ENCODE data around the gene ZMYND15.

ZMYND15 gene

GRCh38 chr17:4744999-4745969, 5.7 kb downstream of the ZMYND15 start:
- DNase-seq, result no peak

DNA sequence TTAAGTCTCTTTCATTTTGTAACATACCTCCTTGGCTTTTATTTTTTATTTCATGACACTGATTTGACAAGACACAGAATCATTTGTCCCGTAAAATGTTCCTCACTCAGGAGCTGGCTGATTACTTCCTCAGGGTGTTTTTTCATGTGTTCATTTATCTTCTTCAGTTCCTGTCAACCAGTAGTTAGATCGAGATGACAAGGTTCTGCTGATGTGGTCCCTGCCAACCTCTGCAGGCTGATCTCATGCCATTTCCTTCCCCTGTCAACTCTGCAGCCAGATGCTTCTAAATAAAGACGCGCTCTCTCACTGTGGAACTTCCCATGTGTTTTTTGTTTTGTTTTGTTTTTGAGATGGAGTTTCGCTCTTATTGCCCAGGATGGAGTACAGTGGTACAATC, 8.2 kb downstream of the ZMYND15 start:
- DNase-seq, result peak; percentile 88 to 95

- DNase-seq, result peak; percentile 45 to 65
These were observed 9.1 kb downstream of the ZMYND15 start for GRCh38 chr17:4748686-4749085.

- no peak for DNase-seq
These were observed 11.0 kb downstream of the ZMYND15 start for GRCh38 chr17:4750606-4751005.

DNA sequence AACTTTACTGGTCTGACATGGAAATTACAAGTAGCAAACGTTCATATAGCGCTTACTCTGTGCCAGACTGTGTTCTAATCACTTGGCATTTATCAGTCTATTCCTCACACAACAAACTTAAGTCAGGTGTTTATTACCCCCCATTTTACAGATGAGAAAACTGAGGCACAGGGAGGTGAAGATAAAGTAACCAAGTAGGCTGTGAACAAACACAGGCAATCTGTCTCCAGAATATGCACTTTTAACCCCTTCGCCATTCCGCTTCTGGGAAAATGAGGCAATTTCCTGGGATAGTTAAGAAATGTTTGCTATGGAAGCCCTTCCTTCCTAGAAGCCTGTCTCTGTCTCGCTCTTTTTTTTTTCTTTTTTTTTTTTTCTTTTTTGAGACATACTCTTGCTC, 12.3 kb downstream of the ZMYND15 start:
- peak in 1 of 2 donors; percentile 84 for DNase-seq

DNA sequence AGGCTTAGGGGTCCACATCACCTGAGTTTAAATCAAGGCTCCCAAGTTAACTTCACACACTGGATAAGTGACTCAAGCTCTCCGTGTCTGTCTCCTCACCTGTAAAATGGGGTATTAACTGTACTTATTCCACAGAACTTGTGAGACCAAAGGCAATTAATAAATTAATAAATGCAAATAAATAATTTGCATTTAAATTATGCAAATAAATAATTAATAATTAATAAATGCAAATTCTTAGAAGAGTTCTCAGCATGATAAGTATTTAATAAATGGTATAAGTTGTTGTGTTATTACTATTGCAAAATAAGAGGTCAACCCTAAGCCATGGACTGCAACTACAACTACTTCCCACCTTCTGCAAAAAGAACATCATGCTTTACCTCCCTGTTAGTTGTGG, 13.8 kb downstream of the ZMYND15 start:
- no peak for DNase-seq

GRCh38 chr17:4759776-4760236, 20.2 kb downstream of the ZMYND15 start:
- peak; percentile 69 to 73 for DNase-seq

DNA sequence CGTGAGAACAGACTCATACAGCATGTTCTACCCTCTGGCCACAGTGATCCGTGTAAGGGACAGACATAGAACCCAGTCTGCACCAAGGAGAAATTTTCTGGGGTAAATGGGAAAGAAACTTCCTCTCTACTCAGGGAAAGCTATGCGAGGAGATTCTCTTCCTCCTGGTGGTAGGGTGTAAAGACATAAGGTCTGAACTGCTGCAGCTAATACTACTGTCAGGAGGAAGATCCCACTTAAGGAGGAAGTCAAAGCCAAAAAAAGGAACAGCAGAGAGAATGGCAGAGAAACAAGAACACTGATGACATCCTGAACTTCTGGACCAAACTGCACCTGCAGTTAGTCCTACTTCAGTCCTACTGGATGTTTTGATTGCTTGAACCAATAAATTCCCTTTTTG, 25.0 kb downstream of the ZMYND15 start:
- DNase-seq, result peak; percentile 76 to 85

DNA sequence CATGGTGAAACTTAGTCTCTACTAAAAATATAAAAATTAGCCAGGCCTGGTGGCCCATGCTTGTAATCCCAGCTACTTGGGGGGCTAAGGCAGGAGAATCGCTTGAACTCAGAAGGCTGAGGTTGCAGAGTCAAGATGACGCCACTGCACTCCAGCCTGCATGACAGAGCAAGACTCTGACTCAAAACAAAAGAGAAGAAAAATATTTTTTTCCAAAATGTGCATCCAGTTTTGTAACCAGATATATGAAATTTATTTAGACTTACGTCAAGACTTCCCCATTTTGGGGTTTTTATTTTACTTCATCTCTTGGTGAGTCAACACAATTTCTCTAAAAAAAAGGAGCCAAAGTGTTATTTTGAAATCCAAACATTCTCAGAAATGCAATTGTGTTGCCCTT, 26.6 kb downstream of the ZMYND15 start:
- peak; percentile 94 to 98 for DNase-seq

DNA sequence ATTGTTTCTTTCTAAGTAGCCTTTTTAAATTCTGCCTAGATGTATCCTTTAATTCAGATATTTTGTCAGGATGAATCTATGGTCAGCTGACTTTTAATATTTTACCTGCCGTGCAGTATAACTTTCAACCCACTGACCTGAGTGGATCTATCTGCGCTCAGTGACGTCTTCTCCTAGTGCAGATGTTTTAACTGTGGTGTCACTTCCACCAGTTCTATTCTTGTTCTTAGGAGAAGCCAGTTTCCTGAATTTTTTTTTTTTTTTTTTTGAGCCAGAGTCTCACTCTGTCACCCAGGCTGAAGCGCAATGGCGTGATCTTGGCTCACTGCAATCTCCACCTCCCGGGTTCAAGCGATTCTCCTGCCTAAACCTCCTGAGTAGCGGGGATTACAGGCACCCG, 27.1 kb downstream of the ZMYND15 start:
- DNase-seq, result peak in 1 of 2 donors; percentile 77

GRCh38 chr17:4768298-4768697, 28.7 kb downstream of the ZMYND15 start:
- peak; percentile 82 to 88 for DNase-seq

DNA sequence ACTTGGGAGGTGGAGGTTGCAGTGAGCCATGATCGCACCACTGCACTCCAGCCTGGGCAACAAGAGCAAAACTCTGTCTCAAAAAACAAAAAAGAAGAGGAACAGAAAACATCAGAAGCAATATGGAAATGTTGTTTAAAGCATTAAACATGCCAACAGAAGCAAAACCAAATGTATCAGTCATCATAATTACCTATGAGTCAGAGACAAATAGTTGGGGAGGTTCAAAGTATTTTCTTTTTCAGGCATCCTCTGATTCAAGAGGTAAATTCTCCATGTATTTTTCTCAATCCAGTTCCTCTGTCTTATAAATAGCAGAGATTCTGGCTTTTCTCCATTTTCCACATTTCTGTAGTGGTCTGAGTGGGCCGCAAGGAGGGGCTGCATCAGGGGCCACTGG, 30.0 kb downstream of the ZMYND15 start:
- DNase-seq, result no peak

DNA sequence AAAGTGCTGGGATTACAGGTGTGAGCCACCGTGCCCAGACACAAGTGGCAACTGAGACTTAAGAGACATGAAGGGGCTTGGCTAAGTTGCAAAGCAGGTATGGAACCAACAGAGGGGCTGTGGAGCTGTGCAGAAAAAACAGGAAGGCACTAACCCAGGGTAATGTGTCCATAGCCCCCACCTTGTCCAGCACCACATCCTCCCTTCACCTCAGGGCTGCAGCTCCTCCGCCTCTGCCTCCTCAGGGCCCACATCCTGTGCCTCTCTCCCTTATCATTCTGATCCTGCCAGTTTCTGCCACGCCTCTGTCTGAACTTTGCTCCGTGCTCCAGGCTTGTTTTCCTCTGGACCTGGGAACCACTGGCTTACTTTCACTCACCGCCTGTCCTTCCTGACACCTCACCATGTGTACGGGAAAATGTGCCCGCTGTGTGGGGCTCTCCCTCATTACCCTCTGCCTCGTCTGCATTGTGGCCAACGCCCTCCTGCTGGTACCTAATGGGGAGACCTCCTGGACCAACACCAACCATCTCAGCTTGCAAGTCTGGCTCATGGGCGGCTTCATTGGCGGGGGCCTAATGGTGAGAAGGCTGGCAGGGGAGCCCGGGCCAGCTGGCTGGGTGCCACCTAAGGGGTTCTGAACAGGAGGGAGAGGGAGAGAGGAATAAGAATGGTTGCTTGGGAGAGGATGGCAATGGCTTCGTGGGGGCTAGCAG, 32.0 kb downstream of the ZMYND15 start, which contains the start of gene TM4SF5:
Gene TM4SF5, plus strand, starts transcription at position 368 of the 716 bp plus-strand sequence. Its CDS starts 37 bp downstream, at position 405.
- DNase-seq, result no peak

- DNase-seq, result no peak
These were observed 32.6 kb downstream of the ZMYND15 start for GRCh38 chr17:4772235-4772613.

DNA sequence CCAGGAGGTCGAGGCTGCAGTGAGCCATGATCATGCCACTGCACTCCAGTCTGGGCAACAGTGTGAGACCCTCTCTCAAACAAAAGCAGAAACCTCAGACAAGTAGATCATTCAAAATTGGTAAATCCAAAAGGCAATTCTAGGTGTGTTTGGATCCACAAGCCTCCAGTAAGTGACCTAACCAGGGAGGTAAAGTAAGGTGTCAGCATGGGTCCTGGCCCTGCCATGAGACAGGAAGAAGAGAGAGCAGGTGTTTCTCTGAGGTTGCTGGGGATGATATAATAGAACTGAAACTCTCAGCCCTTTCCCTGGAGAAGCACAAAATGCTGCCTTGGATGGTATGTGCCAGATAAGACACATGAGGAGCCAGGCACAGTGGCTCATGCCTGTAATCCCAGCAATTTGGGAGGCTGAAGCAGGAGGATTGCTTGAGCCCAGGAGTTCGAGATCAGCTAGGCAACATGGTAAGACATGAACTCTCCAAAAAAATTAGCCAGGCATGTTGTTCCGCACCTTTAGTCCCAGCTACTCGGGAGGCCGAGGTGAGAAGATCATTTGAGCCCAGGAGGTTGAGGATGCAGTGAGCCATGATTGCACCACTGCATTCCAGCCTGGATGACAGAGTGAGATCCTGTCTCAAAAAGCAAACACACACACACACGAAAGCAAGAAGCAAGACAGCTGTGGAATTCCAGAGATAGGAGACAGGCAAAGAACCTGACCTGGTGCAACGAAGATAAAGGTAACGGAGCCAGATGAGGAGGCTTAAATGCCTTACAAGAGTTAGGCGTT, 38.5 kb downstream of the ZMYND15 start:
- no peak for DNase-seq

DNA sequence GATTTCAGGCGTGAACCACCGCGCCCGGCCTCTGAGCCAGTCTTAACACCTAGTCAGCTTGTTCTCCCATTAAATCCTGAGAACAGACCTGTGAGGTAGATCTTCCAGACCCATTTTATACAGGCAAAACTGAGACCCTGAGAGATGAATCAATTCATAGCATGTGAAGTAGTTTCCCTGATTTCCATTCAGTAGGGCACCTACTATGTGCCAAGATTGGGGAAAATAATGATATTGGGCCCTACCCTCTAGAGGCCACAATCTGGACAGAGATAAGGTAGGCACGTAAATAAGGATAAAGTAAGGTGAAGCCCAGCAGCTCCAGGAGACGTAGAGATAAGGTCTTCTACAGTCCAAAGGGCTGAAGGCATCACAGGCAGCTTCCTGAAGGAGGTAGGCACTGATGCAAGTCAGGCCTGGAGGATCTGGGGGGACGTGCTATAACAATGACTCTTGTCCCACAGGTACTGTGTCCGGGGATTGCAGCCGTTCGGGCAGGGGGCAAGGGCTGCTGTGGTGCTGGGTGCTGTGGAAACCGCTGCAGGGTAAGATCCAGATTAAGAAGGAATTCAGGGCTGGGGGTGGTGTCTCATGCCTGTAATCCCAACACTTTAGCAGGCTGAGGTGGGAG, 40.8 kb downstream of the ZMYND15 start:
- DNase-seq, result no peak

DNA sequence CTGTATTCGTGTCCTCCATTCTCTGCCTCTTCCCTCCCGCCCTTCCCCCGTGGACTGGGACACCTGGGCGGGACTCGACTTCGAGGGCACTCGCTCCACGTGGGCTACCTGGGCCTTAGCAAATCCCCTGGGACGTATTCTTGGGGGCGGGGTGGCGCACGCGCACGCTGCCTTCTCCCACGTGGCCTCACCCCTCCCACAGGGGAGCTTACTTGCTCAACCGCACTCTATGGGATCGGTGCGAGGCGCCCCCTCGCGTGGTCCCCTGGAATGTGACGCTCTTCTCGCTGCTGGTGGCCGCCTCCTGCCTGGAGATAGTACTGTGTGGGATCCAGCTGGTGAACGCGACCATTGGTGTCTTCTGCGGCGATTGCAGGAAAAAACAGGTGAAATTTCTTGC, 43.0 kb downstream of the ZMYND15 start:
- peak; percentile 33 to 58 for DNase-seq

GRCh38 chr17:4785311-4786105, 45.9 kb downstream of the ZMYND15 start:
- DNase-seq, result no peak

DNA sequence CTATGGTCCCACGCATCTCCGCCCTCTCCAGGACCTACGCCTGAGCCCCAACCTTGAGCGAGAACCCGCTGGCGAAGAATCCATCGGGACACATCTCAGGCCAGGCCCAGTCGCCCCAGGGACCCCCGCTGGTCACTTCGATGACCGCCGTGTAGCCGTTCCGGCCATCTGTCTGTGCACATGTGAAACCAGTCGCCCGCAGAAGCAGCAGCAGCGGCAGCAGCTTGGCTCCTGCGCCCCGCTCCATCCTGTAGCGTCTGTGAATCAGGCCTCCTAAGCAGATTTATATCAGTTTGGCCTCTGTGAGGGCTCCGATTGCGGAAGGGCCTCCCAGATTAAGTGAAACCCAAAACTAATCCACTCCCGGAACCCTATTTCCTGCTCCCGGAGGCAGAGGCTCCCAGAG, 46.5 kb downstream of the ZMYND15 start, which contains the start of gene VMO1:
Gene VMO1, minus strand, starts transcription at position 259 of the 406 bp plus-strand sequence. Its CDS starts 12 bp downstream, at position 247.
- no peak for DNase-seq

- no peak for DNase-seq
These were observed 46.9 kb downstream of the ZMYND15 start for GRCh38 chr17:4786516-4786915.

- no peak for DNase-seq
These were observed 48.6 kb downstream of the ZMYND15 start for GRCh38 chr17:4788159-4788806.

Data from inflammatory macrophage treated with lipopolysaccharide for 1 hour (primary cell).